ENCODE measurements around the gene MGAT5.

The MGAT5 gene

DNA sequence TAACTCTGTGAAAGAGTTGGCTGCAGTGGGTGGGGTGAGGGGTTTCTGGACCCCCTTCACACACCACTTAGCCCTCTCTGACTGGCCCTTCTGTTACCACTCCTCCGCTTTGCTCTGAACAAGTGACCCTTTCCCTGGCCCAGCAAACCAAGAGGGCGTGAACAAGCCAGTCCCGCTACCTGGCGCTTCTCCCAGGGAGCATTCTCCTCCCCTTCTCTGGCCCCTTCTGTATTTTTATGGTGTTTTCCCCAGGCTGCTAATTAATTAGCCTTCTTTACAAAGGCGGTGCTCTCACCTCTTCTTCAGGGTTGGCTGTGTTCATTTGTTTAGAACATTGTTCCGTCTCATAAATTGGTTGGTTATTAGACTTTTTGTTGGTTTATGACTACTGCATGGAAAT is 180.1 kb downstream of the MGAT5 start:
- ATAC-seq, result no peak
- TF ChIP-seq, protein P1, sequence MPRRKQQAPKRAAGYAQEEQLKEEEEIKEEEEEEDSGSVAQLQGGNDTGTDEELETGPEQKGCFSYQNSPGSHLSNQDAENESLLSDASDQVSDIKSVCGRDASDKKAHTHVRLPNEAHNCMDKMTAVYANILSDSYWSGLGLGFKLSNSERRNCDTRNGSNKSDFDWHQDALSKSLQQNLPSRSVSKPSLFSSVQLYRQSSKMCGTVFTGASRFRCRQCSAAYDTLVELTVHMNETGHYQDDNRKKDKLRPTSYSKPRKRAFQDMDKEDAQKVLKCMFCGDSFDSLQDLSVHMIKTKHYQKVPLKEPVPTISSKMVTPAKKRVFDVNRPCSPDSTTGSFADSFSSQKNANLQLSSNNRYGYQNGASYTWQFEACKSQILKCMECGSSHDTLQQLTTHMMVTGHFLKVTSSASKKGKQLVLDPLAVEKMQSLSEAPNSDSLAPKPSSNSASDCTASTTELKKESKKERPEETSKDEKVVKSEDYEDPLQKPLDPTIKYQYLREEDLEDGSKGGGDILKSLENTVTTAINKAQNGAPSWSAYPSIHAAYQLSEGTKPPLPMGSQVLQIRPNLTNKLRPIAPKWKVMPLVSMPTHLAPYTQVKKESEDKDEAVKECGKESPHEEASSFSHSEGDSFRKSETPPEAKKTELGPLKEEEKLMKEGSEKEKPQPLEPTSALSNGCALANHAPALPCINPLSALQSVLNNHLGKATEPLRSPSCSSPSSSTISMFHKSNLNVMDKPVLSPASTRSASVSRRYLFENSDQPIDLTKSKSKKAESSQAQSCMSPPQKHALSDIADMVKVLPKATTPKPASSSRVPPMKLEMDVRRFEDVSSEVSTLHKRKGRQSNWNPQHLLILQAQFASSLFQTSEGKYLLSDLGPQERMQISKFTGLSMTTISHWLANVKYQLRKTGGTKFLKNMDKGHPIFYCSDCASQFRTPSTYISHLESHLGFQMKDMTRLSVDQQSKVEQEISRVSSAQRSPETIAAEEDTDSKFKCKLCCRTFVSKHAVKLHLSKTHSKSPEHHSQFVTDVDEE (CRISPR knock-in tag; IDR thresholded peaks at IDR 0.05), result no peak
- TF ChIP-seq TOX (CRISPR knock-in tag; IDR thresholded peaks at IDR 0.05; ENCODE audit: borderline replicate concordance) (no peak), ZNF70 (CRISPR knock-in tag; IDR thresholded peaks at IDR 0.05) (no peak), ZC3H10 (CRISPR knock-in tag; IDR thresholded peaks at IDR 0.05) (no peak), TCF4 (CRISPR knock-in tag; IDR thresholded peaks at IDR 0.05; ENCODE audit: borderline replicate concordance) (no peak), SNAI2 (CRISPR knock-in tag; IDR thresholded peaks at IDR 0.05) (no peak), PPARA (CRISPR knock-in tag; IDR thresholded peaks at IDR 0.05; ENCODE audit: borderline replicate concordance) (no peak), ISL1 (CRISPR knock-in tag; IDR thresholded peaks at IDR 0.05) (no peak), ARNTL (CRISPR knock-in tag; IDR thresholded peaks at IDR 0.05; ENCODE audit: borderline replicate concordance, low read depth) (no peak), ZNF565 (CRISPR knock-in tag; conservative IDR thresholded peaks at IDR 0.05; ENCODE audit: low read depth) (no peak), OSR1 (CRISPR knock-in tag; IDR thresholded peaks at IDR 0.05) (no peak), GLIS3 (CRISPR knock-in tag; IDR thresholded peaks at IDR 0.05) (no peak), ZFP30 (CRISPR knock-in tag; IDR thresholded peaks at IDR 0.05) (no peak)
- TF ChIP-seq, protein P2, sequence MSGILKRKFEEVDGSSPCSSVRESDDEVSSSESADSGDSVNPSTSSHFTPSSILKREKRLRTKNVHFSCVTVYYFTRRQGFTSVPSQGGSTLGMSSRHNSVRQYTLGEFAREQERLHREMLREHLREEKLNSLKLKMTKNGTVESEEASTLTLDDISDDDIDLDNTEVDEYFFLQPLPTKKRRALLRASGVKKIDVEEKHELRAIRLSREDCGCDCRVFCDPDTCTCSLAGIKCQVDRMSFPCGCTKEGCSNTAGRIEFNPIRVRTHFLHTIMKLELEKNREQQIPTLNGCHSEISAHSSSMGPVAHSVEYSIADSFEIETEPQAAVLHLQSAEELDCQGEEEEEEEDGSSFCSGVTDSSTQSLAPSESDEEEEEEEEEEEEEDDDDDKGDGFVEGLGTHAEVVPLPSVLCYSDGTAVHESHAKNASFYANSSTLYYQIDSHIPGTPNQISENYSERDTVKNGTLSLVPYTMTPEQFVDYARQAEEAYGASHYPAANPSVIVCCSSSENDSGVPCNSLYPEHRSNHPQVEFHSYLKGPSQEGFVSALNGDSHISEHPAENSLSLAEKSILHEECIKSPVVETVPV (CRISPR knock-in tag; IDR thresholded peaks at IDR 0.05), result no peak
- TF ChIP-seq, protein P3, sequence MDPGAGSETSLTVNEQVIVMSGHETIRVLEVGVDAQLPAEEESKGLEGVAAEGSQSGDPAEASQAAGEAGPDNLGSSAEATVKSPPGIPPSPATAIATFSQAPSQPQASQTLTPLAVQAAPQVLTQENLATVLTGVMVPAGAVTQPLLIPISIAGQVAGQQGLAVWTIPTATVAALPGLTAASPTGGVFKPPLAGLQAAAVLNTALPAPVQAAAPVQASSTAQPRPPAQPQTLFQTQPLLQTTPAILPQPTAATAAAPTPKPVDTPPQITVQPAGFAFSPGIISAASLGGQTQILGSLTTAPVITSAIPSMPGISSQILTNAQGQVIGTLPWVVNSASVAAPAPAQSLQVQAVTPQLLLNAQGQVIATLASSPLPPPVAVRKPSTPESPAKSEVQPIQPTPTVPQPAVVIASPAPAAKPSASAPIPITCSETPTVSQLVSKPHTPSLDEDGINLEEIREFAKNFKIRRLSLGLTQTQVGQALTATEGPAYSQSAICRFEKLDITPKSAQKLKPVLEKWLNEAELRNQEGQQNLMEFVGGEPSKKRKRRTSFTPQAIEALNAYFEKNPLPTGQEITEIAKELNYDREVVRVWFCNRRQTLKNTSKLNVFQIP (CRISPR knock-in tag; IDR thresholded peaks at IDR 0.05; ENCODE audit: borderline replicate concordance, low read depth), result no peak
- TF ChIP-seq, protein P4, sequence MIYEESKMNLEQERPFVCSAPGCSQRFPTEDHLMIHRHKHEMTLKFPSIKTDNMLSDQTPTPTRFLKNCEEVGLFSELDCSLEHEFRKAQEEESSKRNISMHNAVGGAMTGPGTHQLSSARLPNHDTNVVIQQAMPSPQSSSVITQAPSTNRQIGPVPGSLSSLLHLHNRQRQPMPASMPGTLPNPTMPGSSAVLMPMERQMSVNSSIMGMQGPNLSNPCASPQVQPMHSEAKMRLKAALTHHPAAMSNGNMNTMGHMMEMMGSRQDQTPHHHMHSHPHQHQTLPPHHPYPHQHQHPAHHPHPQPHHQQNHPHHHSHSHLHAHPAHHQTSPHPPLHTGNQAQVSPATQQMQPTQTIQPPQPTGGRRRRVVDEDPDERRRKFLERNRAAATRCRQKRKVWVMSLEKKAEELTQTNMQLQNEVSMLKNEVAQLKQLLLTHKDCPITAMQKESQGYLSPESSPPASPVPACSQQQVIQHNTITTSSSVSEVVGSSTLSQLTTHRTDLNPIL (CRISPR knock-in tag; IDR thresholded peaks at IDR 0.05; ENCODE audit: low read depth), result no peak
- TF ChIP-seq, protein P5, sequence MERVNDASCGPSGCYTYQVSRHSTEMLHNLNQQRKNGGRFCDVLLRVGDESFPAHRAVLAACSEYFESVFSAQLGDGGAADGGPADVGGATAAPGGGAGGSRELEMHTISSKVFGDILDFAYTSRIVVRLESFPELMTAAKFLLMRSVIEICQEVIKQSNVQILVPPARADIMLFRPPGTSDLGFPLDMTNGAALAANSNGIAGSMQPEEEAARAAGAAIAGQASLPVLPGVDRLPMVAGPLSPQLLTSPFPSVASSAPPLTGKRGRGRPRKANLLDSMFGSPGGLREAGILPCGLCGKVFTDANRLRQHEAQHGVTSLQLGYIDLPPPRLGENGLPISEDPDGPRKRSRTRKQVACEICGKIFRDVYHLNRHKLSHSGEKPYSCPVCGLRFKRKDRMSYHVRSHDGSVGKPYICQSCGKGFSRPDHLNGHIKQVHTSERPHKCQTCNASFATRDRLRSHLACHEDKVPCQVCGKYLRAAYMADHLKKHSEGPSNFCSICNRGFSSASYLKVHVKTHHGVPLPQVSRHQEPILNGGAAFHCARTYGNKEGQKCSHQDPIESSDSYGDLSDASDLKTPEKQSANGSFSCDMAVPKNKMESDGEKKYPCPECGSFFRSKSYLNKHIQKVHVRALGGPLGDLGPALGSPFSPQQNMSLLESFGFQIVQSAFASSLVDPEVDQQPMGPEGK (CRISPR knock-in tag; IDR thresholded peaks at IDR 0.05; ENCODE audit: borderline replicate concordance), result no peak

DNA sequence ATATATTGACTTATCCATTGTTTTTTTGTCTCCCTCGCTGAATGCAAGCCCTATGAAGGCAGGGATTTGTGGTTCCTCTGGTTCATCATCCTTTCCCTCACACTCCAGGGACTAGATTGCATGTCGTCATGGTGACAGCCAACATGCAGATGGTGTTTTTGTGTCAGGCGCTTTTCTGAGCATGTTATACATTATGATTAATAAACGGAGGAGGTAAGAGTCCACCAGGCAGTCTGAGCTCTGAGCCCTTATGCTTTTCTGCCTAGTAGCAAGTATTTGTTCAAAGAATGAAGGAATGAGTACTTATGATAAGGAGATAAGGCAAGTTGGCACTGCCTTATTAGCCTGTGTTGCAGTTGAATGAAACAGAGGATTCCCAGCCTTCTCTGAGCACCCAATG is 181.6 kb downstream of the MGAT5 start:
- ATAC-seq, result no peak

More for the DNA sequence above, 181.6 kb downstream of the MGAT5 start:
- no peak for TF ChIP-seq ZFP30 (CRISPR knock-in tag; IDR thresholded peaks at IDR 0.05)
- TF ChIP-seq, protein P5 (CRISPR knock-in tag; IDR thresholded peaks at IDR 0.05; ENCODE audit: borderline replicate concordance), result no peak
- TF ChIP-seq, protein P4 (CRISPR knock-in tag; IDR thresholded peaks at IDR 0.05; ENCODE audit: low read depth), result no peak
- TF ChIP-seq SNAI2 (CRISPR knock-in tag; IDR thresholded peaks at IDR 0.05), result no peak
- TF ChIP-seq ZNF70 (CRISPR knock-in tag; IDR thresholded peaks at IDR 0.05), result no peak
- TF ChIP-seq, protein P2 (CRISPR knock-in tag; IDR thresholded peaks at IDR 0.05), result no peak
- TF ChIP-seq ZNF565 (CRISPR knock-in tag; conservative IDR thresholded peaks at IDR 0.05; ENCODE audit: low read depth), result no peak
- no peak for TF ChIP-seq TCF4 (CRISPR knock-in tag; IDR thresholded peaks at IDR 0.05; ENCODE audit: borderline replicate concordance)
- TF ChIP-seq ISL1 (CRISPR knock-in tag; IDR thresholded peaks at IDR 0.05), result no peak
- TF ChIP-seq BACH2 (CRISPR knock-in tag; IDR thresholded peaks at IDR 0.05; ENCODE audit: borderline replicate concordance), result no peak
- TF ChIP-seq ESRRG (CRISPR knock-in tag; IDR thresholded peaks at IDR 0.05), result no peak
- TF ChIP-seq OSR1 (CRISPR knock-in tag; IDR thresholded peaks at IDR 0.05), result no peak
- TF ChIP-seq ZC3H10 (CRISPR knock-in tag; IDR thresholded peaks at IDR 0.05), result no peak
- no peak for TF ChIP-seq TOX (CRISPR knock-in tag; IDR thresholded peaks at IDR 0.05; ENCODE audit: borderline replicate concordance)
- no peak for TF ChIP-seq ARNTL (CRISPR knock-in tag; IDR thresholded peaks at IDR 0.05; ENCODE audit: borderline replicate concordance, low read depth)
